ENCODE results near the gene AQP3. TPM values are rescaled to one million over a fixed set of nuclear protein-coding genes. Genes with fewer than 3 reads are reported as not detected.

AQP3 gene
- total RNA-seq, result 18.3 and 148 TPM in 2 replicates

DNA sequence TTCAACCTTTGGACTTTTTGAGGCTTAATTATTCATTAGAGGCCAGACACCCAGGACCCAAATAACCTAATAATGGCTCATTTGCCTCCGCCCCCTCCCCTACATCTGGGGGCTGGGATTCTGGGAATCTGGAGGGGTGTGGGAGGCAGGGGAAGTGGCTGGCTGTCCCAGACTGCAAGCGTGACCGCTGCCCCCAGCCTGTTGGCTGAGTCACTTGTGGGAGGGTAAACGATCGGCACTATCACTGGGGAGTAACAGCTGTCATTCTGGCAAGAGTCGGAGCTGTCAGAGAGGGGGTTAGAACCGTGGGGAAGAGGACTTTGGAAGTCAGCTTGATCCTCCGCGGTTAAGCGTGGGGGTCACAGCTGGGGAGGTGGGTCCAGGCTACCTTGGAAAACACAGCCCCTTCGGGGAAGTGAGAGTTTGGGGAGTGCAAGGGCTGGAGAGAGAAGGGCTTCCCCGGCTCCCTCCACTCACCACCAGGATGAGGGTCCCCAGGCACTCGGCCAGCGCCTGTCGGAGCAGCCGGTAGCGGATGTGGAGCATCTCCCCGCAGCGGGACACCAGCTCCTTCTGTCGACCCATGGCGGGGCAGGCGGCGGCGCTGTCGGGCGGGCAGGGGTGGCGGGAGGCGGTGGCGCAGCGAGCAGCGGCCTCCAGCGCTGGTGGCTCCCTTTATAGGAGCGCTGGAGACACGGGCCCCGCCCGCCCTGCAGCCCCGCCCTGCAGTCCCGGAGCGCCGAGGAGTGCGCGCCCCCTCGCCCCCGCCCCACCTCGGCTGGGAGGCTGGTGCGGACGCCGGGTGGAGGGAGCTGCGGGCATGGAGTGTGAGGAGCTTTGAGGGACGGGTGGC is at the start of gene AQP3:
Gene AQP3 (minus strand): TSS at position 648 of the 853 bp plus-strand sequence. CDS start 63 bp downstream, at position 585.

DNA sequence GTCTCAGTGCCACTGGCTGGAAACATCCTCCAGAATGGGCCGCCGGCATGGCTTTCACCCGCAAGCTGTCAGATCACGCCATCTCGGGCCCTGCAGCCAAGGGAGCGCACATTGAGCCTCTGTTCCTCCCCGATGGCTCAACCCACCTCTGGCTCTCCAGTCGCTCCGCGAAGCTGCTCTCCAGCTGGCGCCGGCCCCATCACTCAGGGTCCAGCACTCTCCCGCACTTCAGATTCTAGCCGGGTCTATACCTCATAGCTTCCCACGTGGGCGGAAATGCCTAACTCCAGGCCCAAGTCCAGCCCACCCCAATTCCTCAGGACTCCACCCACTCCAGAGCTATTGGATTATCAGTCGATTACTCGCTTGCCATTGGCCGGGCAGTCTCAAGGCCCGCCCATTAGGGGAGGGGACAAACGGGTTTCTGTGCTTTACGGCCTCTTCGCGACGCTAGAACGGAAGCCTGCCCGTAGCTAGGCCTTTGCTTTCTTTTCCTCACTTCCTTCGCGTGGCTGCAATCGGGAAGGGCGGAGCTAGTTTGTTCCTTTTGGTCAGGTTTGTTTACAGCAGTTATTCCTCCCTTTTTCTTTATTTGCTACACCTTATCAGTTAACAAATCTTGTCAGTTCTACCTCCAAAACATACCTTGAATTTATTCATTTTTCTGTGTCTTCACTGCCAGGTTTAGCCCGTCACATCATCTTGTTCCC is 26.4 kb upstream of the AQP3 start, which contains the start of gene NOL6:
Gene NOL6 (minus strand): TSS at position 282 of the 710 bp plus-strand sequence. CDS start 82 bp downstream, at position 200.

DNA sequence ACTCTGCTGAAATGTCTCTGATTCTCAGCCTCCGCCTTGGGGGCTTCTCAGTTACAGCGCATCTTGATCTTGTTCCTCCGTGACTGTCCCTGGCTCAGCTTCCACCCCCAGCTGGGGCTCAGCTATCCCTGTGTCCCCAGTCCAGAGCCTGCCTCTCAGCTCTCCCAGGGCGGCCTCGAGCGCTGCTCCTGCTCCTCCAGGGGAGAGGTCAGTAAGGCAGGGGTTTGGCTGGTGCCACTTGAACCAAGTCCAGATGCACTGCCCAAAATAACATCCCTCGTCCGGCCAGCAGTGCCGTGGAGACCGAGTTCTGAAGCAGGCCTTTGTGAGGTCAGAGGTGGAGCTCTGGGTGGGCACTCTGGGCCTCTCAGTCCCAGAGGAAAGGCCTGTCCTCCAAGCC is 45.0 kb downstream of the AQP3 start, which contains the start of gene AQP7:
Gene AQP7 (minus strand): TSS at position 198 of the 400 bp plus-strand sequence. CDS start 1,306 bp downstream, outside the sequence.

Other genes starting within 250 kb of the AQP3 start
- gene SPINK4, start 207.4 kb downstream of the AQP3 start, total RNA-seq, result not detected in 2 replicates
- 26.0 and 62.0 TPM in 2 replicates for gene BAG1, start 182.9 kb downstream of the AQP3 start, total RNA-seq
- gene CHMP5, start 182.5 kb downstream of the AQP3 start, total RNA-seq, result 143 and 191 TPM in 2 replicates
- gene NFX1, start 157.1 kb downstream of the AQP3 start, total RNA-seq, result 15.7 and 21.1 TPM in 2 replicates
- gene AQP7, start 45.0 kb downstream of the AQP3 start, total RNA-seq, result not detected in 2 replicates
- gene NOL6, start 26.3 kb upstream of the AQP3 start, total RNA-seq, result 38.8 and 42.0 TPM in 2 replicates
- gene ANKRD18B, start 76.7 kb upstream of the AQP3 start, total RNA-seq, result 3.9 and 16.6 TPM in 2 replicates